Activated naive CD4-positive, alpha-beta T cell treated with anti-CD3 and anti-CD28 coated beads, Interleukin-2, amount 50 U/mL, for 24 hours (primary cell): ENCODE measurements around the gene ST3GAL4.
"Not testable (repeated sequence)": the region's sequence is repeated elsewhere in the genome, so short reads cannot be mapped to it uniquely, and the experiment has no call there.

Experiments used
- H3K27ac Mint-ChIP-seq: one replicate; pipeline ENCODE4 v1.8.0; 2021; ENCODE audit warnings: mild to moderate bottlenecking, mixed read lengths
- H3K27me3 Mint-ChIP-seq: one replicate; pipeline ENCODE4 v1.8.0; 2021; ENCODE audit warnings: mixed read lengths
- H3K36me3 Mint-ChIP-seq: one replicate; pipeline ENCODE4 v1.8.0; 2021; ENCODE audit warnings: mixed read lengths
- H3K4me1 Mint-ChIP-seq: one replicate; pipeline ENCODE4 v1.8.0; 2021; ENCODE audit warnings: mixed read lengths
- H3K4me3 Mint-ChIP-seq: one replicate; pipeline ENCODE4 v1.8.0; 2021; ENCODE audit warnings: mild to moderate bottlenecking, mixed read lengths
- H3K9me3 Mint-ChIP-seq: one replicate; pipeline ENCODE4 v1.8.0; 2021; ENCODE audit warnings: mixed read lengths

Gene ST3GAL4

GRCh38 chr11:126338346-126339055, 17.0 kb upstream of the ST3GAL4 start:
- Mint-ChIP-seq H3K27me3 (no peaks in the 10 kb centered on the region), H3K36me3 (peaks cover 10% of the 10 kb centered on the region), H3K27ac (no peak overlapping the region), H3K4me3 (no peak overlapping the region), H3K4me1 (peaks cover 9% of the 10 kb centered on the region), H3K9me3 (no peaks in the 10 kb centered on the region)

GRCh38 chr11:126339073-126339862, 16.2 kb upstream of the ST3GAL4 start:
- no peaks in the 10 kb centered on the region for H3K27me3 Mint-ChIP-seq
- peaks cover 12% of the 10 kb centered on the region for H3K36me3 Mint-ChIP-seq
- peaks cover 4% of the 10 kb centered on the region for H3K4me1 Mint-ChIP-seq
- no peaks in the 10 kb centered on the region for H3K9me3 Mint-ChIP-seq
- no peak overlapping the region for H3K27ac Mint-ChIP-seq
- H3K4me3 Mint-ChIP-seq, result no peak overlapping the region

GRCh38 chr11:126339863-126340434, 15.5 kb upstream of the ST3GAL4 start:
- Mint-ChIP-seq H3K4me1 (peaks cover 4% of the 10 kb centered on the region), H3K36me3 (peaks cover 12% of the 10 kb centered on the region)

DNA sequence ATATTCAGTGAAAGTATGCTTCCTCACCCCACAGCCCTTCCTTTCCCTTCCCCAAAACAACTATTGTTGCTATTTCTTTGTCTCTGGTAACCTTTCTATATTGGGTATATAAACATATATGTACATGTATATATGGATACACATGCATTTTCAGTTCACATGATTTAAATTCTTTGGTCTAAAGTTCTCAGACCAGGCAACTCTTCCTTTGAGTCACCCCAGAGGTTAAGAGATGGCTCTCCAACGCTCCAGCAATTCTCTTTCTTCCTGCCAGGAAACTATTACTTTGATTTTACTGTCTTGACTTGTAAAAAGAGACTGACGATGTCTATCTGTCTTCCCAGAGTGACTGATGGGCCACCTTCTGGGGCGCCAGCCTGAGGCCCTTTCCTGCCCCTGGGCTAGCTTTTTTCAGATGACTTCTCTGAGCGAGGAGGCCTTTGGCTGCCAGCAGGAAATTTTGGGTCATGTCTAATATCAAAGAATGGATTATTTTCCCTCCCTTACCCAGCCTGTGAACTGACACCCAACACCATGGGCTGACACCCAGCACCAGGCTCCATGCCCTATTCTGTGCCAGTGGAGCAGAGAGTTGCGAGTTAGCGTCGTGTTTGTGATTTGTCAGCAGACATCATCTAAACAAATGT, 14.4 kb upstream of the ST3GAL4 start:
- H3K27me3 Mint-ChIP-seq, result no peaks in the 10 kb centered on the region
- H3K27ac Mint-ChIP-seq, result no peak overlapping the region
- H3K36me3 Mint-ChIP-seq, result peaks cover 12% of the 10 kb centered on the region
- H3K9me3 Mint-ChIP-seq, result no peaks in the 10 kb centered on the region
- H3K4me1 Mint-ChIP-seq, result peaks cover 3% of the 10 kb centered on the region
- H3K4me3 Mint-ChIP-seq, result no peak overlapping the region

More at GRCh38 chr11:126339863-126340434, 15.5 kb upstream of the ST3GAL4 start:
- Mint-ChIP-seq H3K27me3 (no peaks in the 10 kb centered on the region), H3K9me3 (no peaks in the 10 kb centered on the region), H3K4me3 (no peak overlapping the region), H3K27ac (no peak overlapping the region)

GRCh38 chr11:126341760-126342161, 13.7 kb upstream of the ST3GAL4 start:
- Mint-ChIP-seq H3K4me3 (no peak overlapping the region), H3K27me3 (no peaks in the 10 kb centered on the region), H3K9me3 (no peaks in the 10 kb centered on the region), H3K36me3 (peaks cover 10% of the 10 kb centered on the region), H3K27ac (no peak overlapping the region), H3K4me1 (no peaks in the 10 kb centered on the region)

- Mint-ChIP-seq H3K27me3 (no peaks in the 10 kb centered on the region), H3K4me3 (no peak overlapping the region), H3K27ac (no peak overlapping the region), H3K9me3 (no peaks in the 10 kb centered on the region), H3K4me1 (no peaks in the 10 kb centered on the region), H3K36me3 (peaks cover 10% of the 10 kb centered on the region)
Measured at GRCh38 chr11:126343051-126343450, 12.4 kb upstream of the ST3GAL4 start.

DNA sequence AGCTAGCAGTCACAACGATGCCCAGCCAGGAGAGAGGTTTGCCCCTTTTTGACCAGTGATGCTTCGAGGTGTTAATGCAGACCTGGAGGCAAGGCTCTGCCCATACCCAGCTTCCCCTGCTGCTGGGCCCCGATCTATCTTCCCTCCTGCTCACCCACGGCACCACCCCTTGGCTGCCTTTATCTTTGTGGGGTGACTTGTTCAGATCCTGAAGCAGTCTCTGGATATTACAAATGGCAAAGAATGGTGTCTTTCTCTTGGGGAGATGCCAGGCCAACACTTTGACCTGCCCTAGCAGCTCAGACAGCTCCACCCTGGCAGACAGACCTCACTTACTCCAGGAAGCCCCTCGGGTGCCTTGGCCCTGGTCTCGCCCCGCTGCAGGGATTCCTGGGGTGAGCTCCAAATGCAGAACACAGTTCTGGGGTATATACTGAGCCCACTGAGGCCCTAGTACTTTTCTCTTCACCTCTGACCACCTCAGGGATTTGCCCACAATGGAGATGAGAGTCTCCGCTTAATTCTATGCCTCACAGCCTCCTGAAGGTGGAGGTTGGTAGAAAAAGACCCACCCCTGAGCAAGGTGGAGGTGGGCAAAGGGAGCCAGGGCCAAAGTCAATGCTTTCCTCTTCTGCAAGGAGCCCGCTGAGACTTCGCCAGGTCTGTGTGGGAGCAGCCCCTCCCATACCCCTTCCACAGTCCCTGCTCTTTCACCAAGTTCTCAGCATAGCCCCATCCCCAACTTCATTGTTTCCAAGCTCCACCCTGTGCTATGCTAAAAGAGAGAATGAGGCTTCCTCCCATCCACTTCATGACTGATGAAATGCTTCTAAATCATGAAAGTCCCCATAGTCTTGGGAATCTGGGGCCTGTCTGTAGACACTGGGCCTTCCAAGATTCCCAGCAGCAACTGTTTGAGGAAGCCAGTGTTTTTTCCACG, 11.1 kb upstream of the ST3GAL4 start:
- H3K4me3 Mint-ChIP-seq, result no peak overlapping the region
- H3K27ac Mint-ChIP-seq, result peak overlapping the region; percentile 65
- no peaks in the 10 kb centered on the region for H3K4me1 Mint-ChIP-seq
- peaks cover 10% of the 10 kb centered on the region for H3K36me3 Mint-ChIP-seq
- H3K27me3 Mint-ChIP-seq, result no peaks in the 10 kb centered on the region
- H3K9me3 Mint-ChIP-seq, result no peaks in the 10 kb centered on the region

DNA sequence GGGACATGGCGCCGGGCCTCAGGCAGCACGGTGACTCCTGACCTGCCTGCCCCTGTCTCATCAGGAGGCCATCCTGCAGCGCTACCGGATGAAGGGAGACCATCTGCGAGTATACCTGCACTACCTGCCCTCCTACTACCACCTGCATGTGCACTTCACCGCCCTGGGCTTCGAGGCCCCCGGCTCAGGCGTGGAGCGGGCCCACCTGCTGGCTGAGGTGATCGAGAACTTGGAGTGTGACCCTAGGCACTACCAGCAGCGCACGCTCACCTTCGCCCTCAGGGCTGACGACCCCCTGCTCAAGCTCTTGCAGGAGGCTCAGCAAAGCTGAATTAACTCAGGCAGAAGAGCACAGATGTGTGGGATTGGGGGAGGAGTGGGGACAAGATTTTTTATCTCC, 10.2 kb upstream of the ST3GAL4 start:
- Mint-ChIP-seq H3K36me3 (peaks cover 10% of the 10 kb centered on the region), H3K4me1 (no peaks in the 10 kb centered on the region), H3K4me3 (no peak overlapping the region), H3K27me3 (no peaks in the 10 kb centered on the region), H3K9me3 (no peaks in the 10 kb centered on the region), H3K27ac (no peak overlapping the region)

GRCh38 chr11:126345759-126346585, 9.5 kb upstream of the ST3GAL4 start:
- Mint-ChIP-seq H3K4me1 (no peaks in the 10 kb centered on the region), H3K4me3 (no peak overlapping the region), H3K27ac (peak overlapping the region; percentile 35), H3K9me3 (no peaks in the 10 kb centered on the region), H3K27me3 (no peaks in the 10 kb centered on the region), H3K36me3 (peaks cover 10% of the 10 kb centered on the region)

DNA sequence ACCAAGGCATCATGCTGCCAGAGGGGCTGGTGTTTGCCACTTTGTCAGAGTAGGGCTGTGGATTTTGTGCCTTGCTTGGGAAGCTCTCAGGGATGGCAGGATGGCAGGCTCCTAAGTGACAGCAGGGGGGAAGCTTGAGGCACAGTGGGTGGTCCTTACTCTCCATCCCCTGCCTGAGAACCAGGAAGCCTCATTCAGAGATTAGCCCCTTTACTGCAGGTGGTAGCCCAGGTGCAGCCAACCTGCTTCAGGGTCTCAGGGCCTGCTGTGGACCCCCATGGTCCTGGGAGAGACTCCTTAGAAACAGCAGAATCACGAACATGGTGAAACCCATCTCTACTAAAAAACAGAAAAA, 8.9 kb upstream of the ST3GAL4 start:
- Mint-ChIP-seq H3K27me3 (no peaks in the 10 kb centered on the region), H3K27ac (peak overlapping the region; percentile 17), H3K9me3 (no peaks in the 10 kb centered on the region), H3K4me1 (no peaks in the 10 kb centered on the region), H3K4me3 (no peak overlapping the region), H3K36me3 (peaks cover 7% of the 10 kb centered on the region)

DNA sequence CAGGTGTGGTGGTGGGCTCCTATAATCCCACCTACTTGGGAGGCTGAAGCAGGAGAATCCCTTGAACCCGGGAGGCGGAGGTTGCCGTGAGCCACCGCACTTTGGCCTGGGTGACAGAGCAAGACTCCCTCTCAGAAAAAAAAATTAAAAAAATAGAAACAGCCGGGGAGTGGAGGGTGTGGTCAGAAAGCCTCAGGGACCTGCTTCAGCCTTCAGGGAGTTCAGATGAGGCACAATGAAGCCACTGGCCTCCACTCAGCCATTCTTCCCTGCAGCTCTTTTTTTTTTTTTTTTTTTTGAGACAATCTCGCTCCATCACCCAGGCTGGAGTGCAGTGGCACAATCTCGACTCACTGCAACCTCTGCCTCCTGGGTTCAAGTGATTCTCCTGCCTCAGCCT, 8.5 kb upstream of the ST3GAL4 start:
- H3K27ac Mint-ChIP-seq, H3K4me1 Mint-ChIP-seq, H3K36me3 Mint-ChIP-seq, H3K27me3 Mint-ChIP-seq, H3K4me3 Mint-ChIP-seq, H3K9me3 Mint-ChIP-seq: not testable (repeated sequence)

DNA sequence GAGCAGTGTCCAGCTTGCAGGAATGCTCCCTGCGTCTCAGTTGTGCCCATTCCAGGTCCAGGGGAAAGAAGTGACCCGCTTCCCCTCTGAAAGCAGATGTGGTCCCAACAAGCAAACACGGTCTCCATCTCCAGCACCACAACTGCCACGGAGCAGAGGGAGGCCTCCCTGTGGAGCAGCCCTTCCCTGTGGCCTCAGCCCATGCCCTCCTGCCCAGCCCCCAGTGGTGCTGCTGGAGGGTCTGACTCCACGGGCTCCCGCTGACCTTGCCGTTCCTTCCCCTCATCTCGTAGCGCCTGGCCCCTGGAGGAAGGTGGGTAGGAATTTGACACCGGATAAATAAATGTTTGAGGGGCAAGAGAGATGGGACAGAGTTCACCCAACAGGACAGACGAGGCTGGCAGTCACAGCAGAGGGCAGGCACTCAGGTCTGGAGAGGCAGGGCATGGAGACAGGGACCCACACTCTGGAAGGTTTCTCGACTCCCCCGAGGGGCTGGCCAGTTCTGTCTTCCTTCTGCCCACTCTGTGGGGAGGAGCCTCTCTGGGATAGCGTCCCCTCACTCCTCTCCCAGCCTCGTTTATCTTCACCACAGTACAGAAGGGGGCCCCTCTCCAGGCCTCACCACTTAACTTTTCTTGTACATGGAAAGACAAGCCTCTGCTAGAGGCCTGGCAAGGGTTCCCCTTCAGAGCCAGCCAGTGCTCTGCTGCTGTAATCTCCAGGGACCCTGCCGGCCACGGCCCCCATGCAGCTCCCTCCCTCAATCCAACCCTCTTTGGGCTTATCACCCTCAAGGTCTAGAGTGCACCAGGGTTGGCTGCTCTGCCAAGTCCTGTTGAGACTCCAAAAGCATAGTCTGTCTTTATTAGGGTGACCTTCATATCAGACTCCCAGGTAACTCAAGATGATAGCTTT, 7.5 kb upstream of the ST3GAL4 start:
- Mint-ChIP-seq H3K36me3 (peaks cover 7% of the 10 kb centered on the region), H3K27me3 (no peaks in the 10 kb centered on the region), H3K9me3 (no peaks in the 10 kb centered on the region), H3K27ac (peak overlapping the region; percentile 27), H3K4me1 (peaks cover 7% of the 10 kb centered on the region), H3K4me3 (no peak overlapping the region)

- H3K27me3 Mint-ChIP-seq, result no peaks in the 10 kb centered on the region
- H3K27ac Mint-ChIP-seq, result no peak overlapping the region
- peaks cover 17% of the 10 kb centered on the region for H3K4me1 Mint-ChIP-seq
- H3K9me3 Mint-ChIP-seq, result no peaks in the 10 kb centered on the region
- H3K36me3 Mint-ChIP-seq, result peaks cover 3% of the 10 kb centered on the region
- no peak overlapping the region for H3K4me3 Mint-ChIP-seq
Measured at GRCh38 chr11:126348806-126349582, 6.5 kb upstream of the ST3GAL4 start.
